PFSK-1 (cell line): ENCODE results near the gene CFAP77.

Experiments
- POLR2AphosphoS5 ChIP-seq: IDR thresholded peaks from 2 replicates; pipeline ENCODE4 v1.6.1; 2012; ENCODE audit warnings: low read depth, mild to moderate bottlenecking, control low read depth, low read length, moderate library complexity
- REST ChIP-seq, 2 experiments: IDR thresholded peaks; 2 replicates each; pipeline versions ENCODE4 v1.6.1 to v1.8.0; 2011 to 2012; ENCODE audit warnings: low read depth in 2 of 2, low read length in 2 of 2, control low read depth in 1 of 2, inconsistent platforms in 1 of 2, mild to moderate bottlenecking in 1 of 2, moderate library complexity in 1 of 2; ENCODE audit not compliant: insufficient read depth in 1 of 2
- SIN3A ChIP-seq: IDR thresholded peaks from 2 replicates; pipeline ENCODE4 v1.6.1; 2012; ENCODE audit warnings: mild to moderate bottlenecking, low read length, moderate library complexity, borderline replicate concordance; ENCODE audit not compliant: insufficient read depth
- TAF1 ChIP-seq: IDR thresholded peaks from 2 replicates; pipeline ENCODE4 v1.6.1; 2012; ENCODE audit warnings: low read length, control low read depth, borderline replicate concordance; ENCODE audit not compliant: insufficient read depth

- TF ChIP-seq TAF1 (no peak), POLR2AphosphoS5 (no peak), SIN3A (no peak), REST (IDR thresholded peaks at IDR 0.05; ENCODE audit: insufficient read depth in 1 of 2, low read depth in 2 of 2, low read length in 2 of 2) (no peak)
Observed at GRCh38 chr9:132418726-132419363, 8.8 kb downstream of the CFAP77 start.
